ENCODE data around the gene ZNF654. TPM values are rescaled to one million over a fixed set of nuclear protein-coding genes. Genes with fewer than 3 reads are reported as not detected.
A peak's percentile ranks its signal among the peaks of the same experiment; 100 is the strongest.
"Not testable (repeated sequence)": the region's sequence is repeated elsewhere in the genome, so short reads cannot be mapped to it uniquely, and the experiment has no call there.

Gene ZNF654
- total RNA-seq, 4 donors from 2014 or later, result 12.0 to 25.4 (median 13.3) TPM

- H3K4me1 ChIP-seq, result no peaks in the 10 kb centered on the region
- TF ChIP-seq POLR2AphosphoS5 (IDR thresholded peaks at IDR 0.05) (no peak), CTCF (IDR thresholded peaks at IDR 0.05) (no peak), EP300 (IDR thresholded peaks at IDR 0.05) (no peak), POLR2A (IDR thresholded peaks at IDR 0.05) (no peak)
- no peak overlapping the region for H3K27ac ChIP-seq
- H3K36me3 ChIP-seq, result peaks cover 0 to 4% of the 10 kb centered on the region in 2 donors
- H3K4me3 ChIP-seq, result no peak overlapping the region
- ATAC-seq, result no peak
- H3K27me3 ChIP-seq, result no peaks in the 10 kb centered on the region
- 95% methylated on average over 3 to 5 of the region's 6 CpGs for WGBS, 2 donors (ENCODE audit: low coverage in 1 of 2)
- H3K9me3 ChIP-seq, result no peaks in the 10 kb centered on the region
Observed at GRCh38 chr3:88167173-88167572, 108.1 kb downstream of the ZNF654 start.

DNA sequence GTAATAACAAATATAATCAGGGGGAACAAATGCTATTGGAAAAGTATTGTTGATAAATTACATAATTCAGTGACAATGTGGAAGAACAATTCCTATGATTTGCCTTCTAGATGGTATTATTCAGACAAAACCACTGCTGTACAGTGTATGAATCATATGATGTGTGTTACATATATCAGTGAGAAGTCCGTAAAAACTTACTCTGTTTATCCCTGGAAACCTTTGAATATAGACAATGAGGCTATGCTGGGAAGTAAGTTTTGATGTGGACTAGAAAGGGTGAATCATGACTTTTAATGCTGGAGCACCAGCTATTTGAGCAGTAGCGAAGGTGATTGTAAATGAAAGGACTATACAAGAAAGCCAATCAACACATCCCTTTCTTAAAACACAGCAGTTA lies 108.6 kb downstream of the ZNF654 start:
- no peak for TF ChIP-seq EP300 (IDR thresholded peaks at IDR 0.05)
- TF ChIP-seq POLR2A (IDR thresholded peaks at IDR 0.05), result no peak
- no peak for TF ChIP-seq POLR2AphosphoS5 (IDR thresholded peaks at IDR 0.05)
- TF ChIP-seq CTCF (IDR thresholded peaks at IDR 0.05), result no peak
- no peak overlapping the region for H3K27ac ChIP-seq
- no peaks in the 10 kb centered on the region for H3K4me1 ChIP-seq
- no peaks in the 10 kb centered on the region for H3K9me3 ChIP-seq
- no peaks in the 10 kb centered on the region for H3K27me3 ChIP-seq
- no peak for ATAC-seq
- H3K4me3 ChIP-seq, result no peak overlapping the region
- 88 to 95% methylated on average over 2 of the region's 2 CpGs for WGBS, 2 donors (ENCODE audit: low coverage in 1 of 2)
- H3K36me3 ChIP-seq, result peaks cover 0 to 4% of the 10 kb centered on the region in 2 donors

- Histone ChIP-seq H3K27ac (no peak overlapping the region), H3K36me3 (peaks cover 0 to 4% of the 10 kb centered on the region in 2 donors), H3K4me3 (no peak overlapping the region), H3K27me3 (no peaks in the 10 kb centered on the region), H3K9me3 (no peaks in the 10 kb centered on the region), H3K4me1 (no peaks in the 10 kb centered on the region)
- WGBS, 2 donors (ENCODE audit: low coverage in 1 of 2), result 90 to 92% methylated on average over 5 of the region's 5 CpGs
- TF ChIP-seq CTCF (IDR thresholded peaks at IDR 0.05) (no peak), POLR2AphosphoS5 (IDR thresholded peaks at IDR 0.05) (no peak), POLR2A (IDR thresholded peaks at IDR 0.05) (no peak)
- no peak for ATAC-seq
Observed at GRCh38 chr3:88168171-88168570, 109.1 kb downstream of the ZNF654 start.

- WGBS, 2 donors (ENCODE audit: low coverage in 1 of 2), result 55 to 84% methylated on average over 4 of the region's 4 CpGs
- Histone ChIP-seq H3K27ac (no peak overlapping the region), H3K36me3 (no peaks in the 10 kb centered on the region), H3K4me1 (no peaks in the 10 kb centered on the region), H3K4me3 (no peak overlapping the region), H3K9me3 (peaks cover 0 to 14% (median 0%) of the 10 kb centered on the region in 3 donors), H3K27me3 (no peaks in the 10 kb centered on the region)
- ATAC-seq, result no peak
- TF ChIP-seq POLR2A (IDR thresholded peaks at IDR 0.05) (no peak), CTCF (IDR thresholded peaks at IDR 0.05) (peak in 1 of 4 experiments; percentile 19), EP300 (IDR thresholded peaks at IDR 0.05) (no peak), POLR2AphosphoS5 (IDR thresholded peaks at IDR 0.05) (no peak)
Observed at GRCh38 chr3:88180398-88180999, 121.4 kb downstream of the ZNF654 start.

- not testable (repeated sequence) for H3K4me1 ChIP-seq, H3K4me3 ChIP-seq, H3K27ac ChIP-seq, H3K36me3 ChIP-seq, H3K27me3 ChIP-seq, ATAC-seq
- peaks cover 0 to 21% (median 0%) of the 10 kb centered on the region in 3 donors for H3K9me3 ChIP-seq
- WGBS, 2 donors (ENCODE audit: low coverage in 1 of 2), result 91 to 100% methylated on average over 1 to 4 of the region's 9 CpGs
Observed at GRCh38 chr3:88182165-88182918, 123.3 kb downstream of the ZNF654 start.

Measured in gastroesophageal sphincter (tissue), 4 donors.